MCF 10A (cell line): ENCODE data around the gene TMEM150C. TPM values are rescaled to one million over a fixed set of nuclear protein-coding genes. Genes with fewer than 3 reads are reported as not detected.
"Not testable (repeated sequence)": the region's sequence is repeated elsewhere in the genome, so short reads cannot be mapped to it uniquely, and the experiment has no call there.

ENCODE experiments used
- BruUV-seq: library from RNA; stranded (reverse); fragments of 400-500 nt; replicated peaks from 2 replicates; lab custom pipeline; 2021; lab: Mats Ljungman, UMichigan
- CTCF ChIA-PET: fragments of 300-600 bp; sonication (Branson Sonifier 250); formaldehyde crosslinking; extraction: SDS; loops from one replicate; lab custom pipeline; 2021; ENCODE audit warnings: antibody characterized with exemption, inconsistent platforms; lab: Yijun Ruan, JAX
- POLR2A ChIA-PET: fragments of 300-600, 350-650 bp; sonication (Branson Sonifier 250); formaldehyde crosslinking; extraction: SDS; loops from one replicate; lab custom pipeline; 2020; ENCODE audit warnings: antibody characterized with exemption, inconsistent platforms; lab: Yijun Ruan, JAX
- DNase-seq: peaks from one replicate; pipeline ENCODE4 v3.0.0-alpha.2; 2018; ENCODE audit not compliant: unreplicated experiment
- H3K27ac Mint-ChIP-seq: one replicate; pipeline ENCODE4 v1.8.0; 2022; ENCODE audit warnings: mild to moderate bottlenecking, low read depth, mixed read lengths; ENCODE audit not compliant: unreplicated experiment
- H3K27me3 Mint-ChIP-seq: one replicate; pipeline ENCODE4 v1.8.0; 2022; ENCODE audit warnings: mixed read lengths; ENCODE audit not compliant: insufficient read depth, unreplicated experiment
- H3K36me3 Mint-ChIP-seq: one replicate; pipeline ENCODE4 v1.8.0; 2022; ENCODE audit warnings: mild to moderate bottlenecking, moderate library complexity, mixed read lengths; ENCODE audit not compliant: insufficient read depth, unreplicated experiment
- H3K4me1 Mint-ChIP-seq: one replicate; pipeline ENCODE4 v1.8.0; 2022; ENCODE audit warnings: mixed read lengths; ENCODE audit not compliant: insufficient read depth, unreplicated experiment
- H3K4me3 Mint-ChIP-seq: one replicate; pipeline ENCODE4 v1.8.0; 2022; ENCODE audit warnings: mild to moderate bottlenecking, moderate library complexity, mixed read lengths; ENCODE audit not compliant: unreplicated experiment
- H3K9me3 Mint-ChIP-seq: one replicate; pipeline ENCODE4 v1.8.0; 2022; ENCODE audit warnings: mixed read lengths; ENCODE audit not compliant: unreplicated experiment
- CTCF ChIP-seq: fragments of 200-600 bp; IDR thresholded peaks from one replicate; pipeline ENCODE4 v1.8.0; 2022; ENCODE audit warnings: antibody characterized with exemption, mild to moderate bottlenecking; ENCODE audit not compliant: unreplicated experiment
- intact Hi-C: fragments of 100-400 bp; cut with micrococcal nuclease; formaldehyde crosslinking; loops from 2 replicates; pipeline ENCODE4 v1.14.1; 2022
- total RNA-seq: library from RNA; stranded (reverse); gene quantifications from 2 replicates; pipeline ENCODE4 v1.2.3, GENCODE V29; 2022

TMEM150C gene
- total RNA-seq, 1 experiment from 2014 or later = not detected

GRCh38 chr4:82480771-82481505 is 80.8 kb downstream of the TMEM150C start:
- Mint-ChIP-seq H3K27me3 (no peaks in the 10 kb centered on the region), H3K4me3 (no peak overlapping the region), H3K9me3 (no peaks in the 10 kb centered on the region), H3K4me1 (no peaks in the 10 kb centered on the region), H3K27ac (no peak overlapping the region), H3K36me3 (peaks cover 7% of the 10 kb centered on the region)
- ChIA-PET POLR2A (no interaction called here), CTCF (interaction anchor here (0.7 to 1.6 kb wide), 2 partner anchors 227 to 320 kb away, joined by 3 to 5 read pairs; no protein-coding TSS in a partner anchor)
- intact Hi-C loops = no loop called here
- no TSS peak for BruUV-seq
- DNase-seq = no peak
- no peak for TF ChIP-seq CTCF

GRCh38 chr4:82479562-82479961 is 82.2 kb downstream of the TMEM150C start:
- no peak for TF ChIP-seq CTCF
- no peak for DNase-seq
- BruUV-seq = no TSS peak
- no peak overlapping the region for H3K27ac Mint-ChIP-seq
- ChIA-PET CTCF (interaction anchor here (1.6 kb wide), 1 partner anchor 321 kb away, joined by 5 read pairs; no protein-coding TSS in a partner anchor), POLR2A (no interaction called here)
- no peak overlapping the region for H3K4me3 Mint-ChIP-seq
- H3K36me3 Mint-ChIP-seq = peaks cover 7% of the 10 kb centered on the region
- intact Hi-C loops = no loop called here
- no peaks in the 10 kb centered on the region for H3K4me1 Mint-ChIP-seq
- no peaks in the 10 kb centered on the region for H3K27me3 Mint-ChIP-seq
- no peaks in the 10 kb centered on the region for H3K9me3 Mint-ChIP-seq

GRCh38 chr4:82477469-82477868 is 84.3 kb downstream of the TMEM150C start:
- H3K27ac Mint-ChIP-seq, H3K4me1 Mint-ChIP-seq, DNase-seq, H3K36me3 Mint-ChIP-seq, H3K9me3 Mint-ChIP-seq, BruUV-seq, H3K4me3 Mint-ChIP-seq, H3K27me3 Mint-ChIP-seq, POLR2A ChIA-PET, CTCF ChIA-PET, intact Hi-C loops: not testable (repeated sequence)

- CTCF ChIA-PET, DNase-seq, H3K27me3 Mint-ChIP-seq, H3K9me3 Mint-ChIP-seq, POLR2A ChIA-PET, H3K36me3 Mint-ChIP-seq, intact Hi-C loops, H3K27ac Mint-ChIP-seq, H3K4me1 Mint-ChIP-seq, H3K4me3 Mint-ChIP-seq, BruUV-seq: not testable (repeated sequence)
Observed at GRCh38 chr4:82475931-82476330, 85.9 kb downstream of the TMEM150C start.

- Mint-ChIP-seq H3K4me3 (no peak overlapping the region), H3K9me3 (no peaks in the 10 kb centered on the region), H3K36me3 (peaks cover 17% of the 10 kb centered on the region), H3K27ac (no peak overlapping the region), H3K27me3 (no peaks in the 10 kb centered on the region), H3K4me1 (no peaks in the 10 kb centered on the region)
- CTCF ChIA-PET = interaction anchor here (1.0 to 1.1 kb wide), 2 partner anchors 36 to 327 kb away, joined by 3 read pairs; no protein-coding TSS in a partner anchor
- no TSS peak for BruUV-seq
- intact Hi-C loops = no loop called here
- POLR2A ChIA-PET = no interaction called here
- no peak for TF ChIP-seq CTCF
- DNase-seq = no peak
Observed at GRCh38 chr4:82473621-82474164, 88.1 kb downstream of the TMEM150C start.

- CTCF ChIA-PET = interaction anchor here (1.0 to 1.1 kb wide), 2 partner anchors 36 to 328 kb away, joined by 3 read pairs; no protein-coding TSS in a partner anchor
- DNase-seq, POLR2A ChIA-PET, H3K9me3 Mint-ChIP-seq, H3K4me3 Mint-ChIP-seq, H3K27ac Mint-ChIP-seq, BruUV-seq, H3K27me3 Mint-ChIP-seq, intact Hi-C loops, H3K4me1 Mint-ChIP-seq: not testable (repeated sequence)
- peaks cover 23% of the 10 kb centered on the region for H3K36me3 Mint-ChIP-seq
Observed at GRCh38 chr4:82473080-82473479, 88.7 kb downstream of the TMEM150C start.
